Lung (tissue), 12 donors: ENCODE data around the gene MRC2. TPM values are rescaled to one million over a fixed set of nuclear protein-coding genes. Genes with fewer than 3 reads are reported as not detected.
"Not testable (repeated sequence)": the region's sequence is repeated elsewhere in the genome, so short reads cannot be mapped to it uniquely, and the experiment has no call there.

ENCODE experiments used
- ATAC-seq: fragments of 200-7000 bp; cut with Tn5 transposase; one replicate; pipeline ENCODE4 v1.9.1; 2020; ENCODE audit warnings: moderate number of reproducible peaks; ENCODE audit not compliant: insufficient read depth, low FRiP score
- DNase-seq, 3 donors: peaks; one replicate each; pipeline ENCODE4 v3.0.0-alpha.2; 2013 to 2017
- H3K27ac ChIP-seq, 2 donors: one replicate each; pipeline ENCODE4 v1.5.1; 2013; ENCODE audit warnings: mild to moderate bottlenecking in 2 of 2, moderate library complexity in 2 of 2, control low read depth in 1 of 2, inconsistent platforms in 1 of 2, low read depth in 1 of 2, low read length in 1 of 2
- H3K27me3 ChIP-seq, 3 donors: one replicate each; pipeline ENCODE4 v1.5.1; 2013; ENCODE audit warnings: low read length in 2 of 3; ENCODE audit not compliant: control insufficient read depth in 3 of 3, insufficient read depth in 3 of 3
- H3K36me3 ChIP-seq, 4 donors: one replicate each; pipeline ENCODE4 v1.5.1; 2013; ENCODE audit warnings: low read length in 4 of 4, mild to moderate bottlenecking in 1 of 4, moderate library complexity in 1 of 4; ENCODE audit not compliant: control insufficient read depth in 4 of 4, insufficient read depth in 4 of 4
- H3K4me1 ChIP-seq, 5 donors: one replicate each; pipeline ENCODE4 v1.5.1; 2013; ENCODE audit warnings: low read length in 5 of 5, mild to moderate bottlenecking in 2 of 5, moderate library complexity in 1 of 5; ENCODE audit not compliant: control insufficient read depth in 5 of 5, insufficient read depth in 5 of 5
- H3K4me3 ChIP-seq: one replicate; pipeline ENCODE4 v1.5.1; 2013; ENCODE audit warnings: mild to moderate bottlenecking, control low read depth, moderate library complexity
- H3K9ac ChIP-seq, 2 donors: one replicate each; pipeline ENCODE4 v1.5.1; 2013; ENCODE audit warnings: low read length in 2 of 2, control low read depth in 1 of 2; ENCODE audit not compliant: insufficient read depth in 1 of 2
- H3K9me3 ChIP-seq, 4 donors: one replicate each; pipeline ENCODE4 v1.5.1; 2013; ENCODE audit warnings: low read length in 3 of 4, mild to moderate bottlenecking in 1 of 4, moderate library complexity in 1 of 4; ENCODE audit not compliant: control insufficient read depth in 4 of 4, insufficient read depth in 3 of 4
- CTCF ChIP-seq: IDR thresholded peaks from 2 replicates; pipeline ENCODE4 v1.5.1; 2012; ENCODE audit warnings: mild to moderate bottlenecking; ENCODE audit errors: control extremely low read depth, extremely low read depth
- WGBS, 2 donors: extraction: QIAGEN DNeasy Blood & Tissue Kit; methylation state at CpG; one replicate each; pipeline ENCODE4 v1.1.7; 2013; 5-methylcytosine and 5-hydroxymethylcytosine counted together
- polyA plus RNA-seq, 2 donors: library from polyadenylated mRNA; stranded (reverse); fragments of 200-250 nt; gene quantifications; one replicate each; pipeline ENCODE4 v1.2.1, GENCODE V29; 2013
- total RNA-seq, 2 donors: library from RNA; depleted of rRNA in 1 of 2; stranded (reverse); fragments of >200 nt in 1 of 2; gene quantifications; one replicate each; pipeline ENCODE4 v1.2.1, GENCODE V29; 2014 to 2021
- donor health status: control.
- donor health status: control.
- donor health status: Bipolar disorder and iron deficiency.
- donor health status: healthy.
- donor health status: DM: yes; HTN: yes; CAD: no.

The MRC2 gene
- total and polyA plus RNA-seq, 4 donors = 15.9 to 82.3 (median 68.5) TPM

GRCh38 chr17:62696726-62697490, 69.4 kb downstream of the MRC2 start:
- DNase-seq (no peak), ATAC-seq (no peak)
- no peak for TF ChIP-seq CTCF
- Histone ChIP-seq H3K4me1 (peaks cover 0 to 6% (median 4%) of the 10 kb centered on the region in 5 donors), H3K27me3 (no peaks in the 10 kb centered on the region), H3K27ac (no peak overlapping the region), H3K9me3 (no peaks in the 10 kb centered on the region), H3K9ac (no peak overlapping the region), H3K36me3 (peaks cover 0 to 12% (median under 1%) of the 10 kb centered on the region in 4 donors), H3K4me3 (no peak overlapping the region)
- WGBS, 2 donors = 75 to 90% methylated on average over 27 of the region's 27 CpGs

GRCh38 chr17:62698459-62698858, 71.0 kb downstream of the MRC2 start:
- 87 to 94% methylated on average over 11 of the region's 11 CpGs for WGBS, 2 donors
- not testable (repeated sequence) for DNase-seq, ATAC-seq

GRCh38 chr17:62700964-62701705, 73.7 kb downstream of the MRC2 start:
- ATAC-seq (no peak), DNase-seq (no peak)
- no peak for TF ChIP-seq CTCF
- H3K36me3 ChIP-seq = no peaks in the 10 kb centered on the region
- no peaks in the 10 kb centered on the region for H3K9me3 ChIP-seq
- WGBS, 2 donors = 73 to 80% methylated on average over 12 of the region's 12 CpGs
- no peak overlapping the region for H3K9ac ChIP-seq
- no peaks in the 10 kb centered on the region for H3K27me3 ChIP-seq
- H3K4me3 ChIP-seq = no peak overlapping the region
- no peak overlapping the region for H3K27ac ChIP-seq
- H3K4me1 ChIP-seq = peaks cover 0 to 22% (median 9%) of the 10 kb centered on the region in 5 donors

More at GRCh38 chr17:62698459-62698858, 71.0 kb downstream of the MRC2 start:
- H3K9ac ChIP-seq, H3K27me3 ChIP-seq, H3K9me3 ChIP-seq, H3K27ac ChIP-seq, H3K4me3 ChIP-seq, H3K36me3 ChIP-seq: not testable (repeated sequence)
- peaks cover 0 to 11% (median 6%) of the 10 kb centered on the region in 5 donors for H3K4me1 ChIP-seq

GRCh38 chr17:62701706-62702085, 74.2 kb downstream of the MRC2 start:
- H3K27me3 ChIP-seq = no peaks in the 10 kb centered on the region
- no peaks in the 10 kb centered on the region for H3K36me3 ChIP-seq
- no peaks in the 10 kb centered on the region for H3K9me3 ChIP-seq
- H3K4me3 ChIP-seq = no peak overlapping the region
- no peak for DNase-seq
- ATAC-seq = no peak
- no peak overlapping the region for H3K9ac ChIP-seq
- TF ChIP-seq CTCF = no peak
- WGBS, 2 donors = 86 to 88% methylated on average over 8 of the region's 8 CpGs
- H3K4me1 ChIP-seq = peaks cover 0 to 24% (median 8%) of the 10 kb centered on the region in 5 donors
- no peak overlapping the region for H3K27ac ChIP-seq
